CD8-positive, alpha-beta memory T cell (primary cell): ENCODE data around the gene ANKRD22. TPM values are rescaled to one million over a fixed set of nuclear protein-coding genes. Genes with fewer than 3 reads are reported as not detected.
A peak's percentile ranks its signal among the peaks of the same experiment; 100 is the strongest.

Experiments used
- CTCF ChIA-PET: fragments of 350-600 bp; sonication (Branson Sonifier 250); formaldehyde crosslinking; loops from one replicate; lab custom pipeline; 2021; ENCODE audit warnings: antibody characterized with exemption; lab: Charles Lee
- POLR2A ChIA-PET: fragments of 350-600 bp; sonication (Branson Sonifier 250); formaldehyde crosslinking; loops from one replicate; lab custom pipeline; 2021; ENCODE audit warnings: antibody characterized with exemption; lab: Charles Lee
- DNase-seq, 5 donors: peaks; one replicate each; pipeline versions ENCODE4 v3.0.0 to v3.0.0-alpha.2; 2020 to 2022; ENCODE audit warnings: mixed read lengths in 1 of 5
- H3K27ac ChIP-seq: one replicate; pipeline ENCODE4 v1.7.0; 2013; ENCODE audit warnings: low read depth, mild to moderate bottlenecking, low read length, moderate library complexity
- H3K27me3 ChIP-seq: 2 replicates; pipeline ENCODE4 v1.7.0; 2013; ENCODE audit warnings: low read length, mild to moderate bottlenecking; ENCODE audit not compliant: insufficient read depth, poor library complexity, severe bottlenecking
- H3K36me3 ChIP-seq: 2 replicates; pipeline ENCODE4 v1.7.0; 2013; ENCODE audit warnings: mild to moderate bottlenecking, low read length, moderate library complexity; ENCODE audit not compliant: insufficient read depth
- H3K4me1 ChIP-seq: 2 replicates; pipeline ENCODE4 v1.7.0; 2013; ENCODE audit warnings: mild to moderate bottlenecking, low read length, moderate library complexity; ENCODE audit not compliant: insufficient read depth
- H3K4me3 ChIP-seq: 2 replicates; pipeline ENCODE4 v1.7.0; 2013; ENCODE audit warnings: mild to moderate bottlenecking, low read length
- H3K9me3 ChIP-seq: 2 replicates; pipeline ENCODE4 v1.7.0; 2013; ENCODE audit warnings: mild to moderate bottlenecking, low read length
- H3K27ac Mint-ChIP-seq, 8 donors: one replicate each; pipeline ENCODE4 v1.8.0; 2020 to 2021; ENCODE audit warnings: mixed read lengths in 8 of 8, mild to moderate bottlenecking in 6 of 8, inconsistent platforms in 3 of 8, moderate library complexity in 3 of 8
- H3K27me3 Mint-ChIP-seq, 2 donors: one replicate each; pipeline ENCODE4 v1.8.0; 2020 to 2021; ENCODE audit warnings: mixed read lengths in 2 of 2, mild to moderate bottlenecking in 1 of 2, moderate library complexity in 1 of 2
- H3K36me3 Mint-ChIP-seq, 3 donors: one replicate each; pipeline ENCODE4 v1.8.0; 2020 to 2021; ENCODE audit warnings: mixed read lengths in 3 of 3, inconsistent platforms in 1 of 3, mild to moderate bottlenecking in 1 of 3
- H3K4me1 Mint-ChIP-seq, 3 donors: one replicate each; pipeline ENCODE4 v1.8.0; 2020 to 2021; ENCODE audit warnings: mixed read lengths in 3 of 3, inconsistent platforms in 1 of 3, mild to moderate bottlenecking in 1 of 3
- H3K4me3 Mint-ChIP-seq, 7 donors: one replicate each; pipeline ENCODE4 v1.8.0; 2020 to 2021; ENCODE audit warnings: mixed read lengths in 7 of 7, mild to moderate bottlenecking in 6 of 7, moderate library complexity in 4 of 7, inconsistent platforms in 2 of 7
- H3K9me3 Mint-ChIP-seq, 5 donors: one replicate each; pipeline ENCODE4 v1.8.0; 2020 to 2022; ENCODE audit warnings: mixed read lengths in 5 of 5, mild to moderate bottlenecking in 3 of 5, moderate library complexity in 2 of 5, inconsistent platforms in 1 of 5
- polyA plus RNA-seq: library from polyadenylated mRNA; unstranded; fragments of 300-500 nt; fragmentation: Illumina TruSeq; gene quantifications from one replicate; pipeline ENCODE4 v1.2.3, GENCODE V29; 2021
- total RNA-seq, 2 experiments: library from RNA; stranded (reverse); gene quantifications; one replicate each; pipeline ENCODE4 v1.2.3, GENCODE V29; 2021

Gene ANKRD22
- total and polyA plus RNA-seq, 3 experiments from 2014 or later, result 0.63 TPM; not detected in 2

DNA sequence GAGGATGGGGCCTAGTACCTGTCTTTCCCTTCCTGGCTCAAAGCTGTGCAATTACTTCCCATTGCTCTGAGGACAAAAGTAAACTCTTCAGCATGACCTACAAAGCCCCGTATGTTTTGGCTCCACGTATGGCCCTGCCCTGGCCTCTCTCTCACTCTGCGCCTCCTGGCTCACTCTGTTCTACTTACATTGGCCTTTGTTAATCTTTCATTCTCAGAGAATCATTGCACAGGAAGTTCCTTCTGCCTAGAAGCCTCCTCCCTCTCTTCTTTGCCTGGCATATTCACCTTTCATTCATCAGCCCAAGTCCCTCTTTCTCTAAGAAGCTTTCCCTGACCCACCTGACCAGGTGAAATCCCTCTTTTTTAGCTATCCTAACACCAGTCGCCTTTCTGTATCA is 25.3 kb downstream of the ANKRD22 start:
- no peak for DNase-seq
- no peaks in the 10 kb centered on the region for H3K9me3 Mint-ChIP-seq
- no peaks in the 10 kb centered on the region for H3K9me3 ChIP-seq
- H3K4me1 Mint-ChIP-seq, result peaks cover 59 to 91% (median 87%) of the 10 kb centered on the region in 3 donors
- H3K4me3 Mint-ChIP-seq, result peak overlapping the region; percentile 0 to 62 (median 51)
- CTCF ChIA-PET, result interaction anchor here (0.9 to 2.8 kb wide), 4 partner anchors 9 to 108 kb away, joined by 5 to 17 read pairs (median 8); no protein-coding TSS in a partner anchor
- no peaks in the 10 kb centered on the region for H3K36me3 ChIP-seq
- no peak overlapping the region for H3K27ac ChIP-seq
- no peaks in the 10 kb centered on the region for H3K27me3 Mint-ChIP-seq
- peaks cover 0 to 9% (median 0%) of the 10 kb centered on the region in 3 donors for H3K36me3 Mint-ChIP-seq
- peaks cover 51% of the 10 kb centered on the region for H3K4me1 ChIP-seq
- peak overlapping the region; percentile 14 for H3K4me3 ChIP-seq
- no peaks in the 10 kb centered on the region for H3K27me3 ChIP-seq
- POLR2A ChIA-PET, result interaction anchor here (3.5 kb wide), 1 partner anchor 54 kb away, joined by 13 read pairs; the partner anchor contains the start of gene STAMBPL1
- H3K27ac Mint-ChIP-seq, result peak overlapping the region; percentile 11 to 88 (median 78)

DNA sequence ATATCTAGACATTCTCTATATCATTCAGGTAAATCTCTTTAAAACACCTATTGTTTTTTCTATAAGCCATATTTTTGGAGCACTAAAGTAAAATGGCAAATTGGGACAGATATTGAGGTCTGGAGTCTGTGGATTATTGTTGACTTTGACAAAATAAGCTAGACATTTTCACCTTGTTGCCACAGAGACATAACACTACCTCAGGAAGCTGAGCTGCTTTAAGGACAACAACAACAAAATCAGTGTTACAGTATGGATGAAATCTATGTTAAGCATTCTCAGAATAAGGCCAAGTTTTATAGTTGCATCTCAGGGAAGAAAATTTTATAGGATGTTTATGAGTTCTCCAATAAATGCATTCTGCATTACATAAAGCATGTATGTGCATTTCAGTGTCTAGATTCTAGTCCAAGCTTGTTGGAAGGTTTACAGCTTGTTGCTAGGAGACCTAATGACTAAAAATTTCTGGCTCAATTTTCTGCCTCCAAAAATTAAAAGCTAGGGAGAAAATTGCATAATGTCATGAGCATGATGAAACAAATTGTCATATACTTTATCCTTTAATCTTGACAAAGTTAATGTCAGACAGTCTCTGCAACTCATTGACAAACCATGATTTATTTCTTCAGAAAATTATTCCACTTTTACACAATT is 30.8 kb downstream of the ANKRD22 start:
- Histone ChIP-seq H3K4me3 (no peak overlapping the region), H3K4me1 (peaks cover 33% of the 10 kb centered on the region), H3K27ac (no peak overlapping the region), H3K9me3 (no peaks in the 10 kb centered on the region), H3K36me3 (no peaks in the 10 kb centered on the region), H3K27me3 (no peaks in the 10 kb centered on the region)
- Mint-ChIP-seq H3K4me3 (no peak overlapping the region), H3K27ac (peak overlapping the region in 2 of 8 donors; percentile 6 to 36), H3K4me1 (peaks cover 36 to 72% (median 63%) of the 10 kb centered on the region in 3 donors), H3K27me3 (no peaks in the 10 kb centered on the region), H3K36me3 (peaks cover 0 to 9% (median 0%) of the 10 kb centered on the region in 3 donors), H3K9me3 (no peaks in the 10 kb centered on the region)
- ChIA-PET POLR2A (interaction anchor here (0.9 kb wide), 1 partner anchor 59 kb away, joined by 3 read pairs; the partner anchor contains the start of gene STAMBPL1), CTCF (interaction anchor here (1.4 to 5.0 kb wide), 4 partner anchors 11 to 209 kb away, joined by 4 to 42 read pairs (median 18); no protein-coding TSS in a partner anchor)
- DNase-seq, result no peak

DNA sequence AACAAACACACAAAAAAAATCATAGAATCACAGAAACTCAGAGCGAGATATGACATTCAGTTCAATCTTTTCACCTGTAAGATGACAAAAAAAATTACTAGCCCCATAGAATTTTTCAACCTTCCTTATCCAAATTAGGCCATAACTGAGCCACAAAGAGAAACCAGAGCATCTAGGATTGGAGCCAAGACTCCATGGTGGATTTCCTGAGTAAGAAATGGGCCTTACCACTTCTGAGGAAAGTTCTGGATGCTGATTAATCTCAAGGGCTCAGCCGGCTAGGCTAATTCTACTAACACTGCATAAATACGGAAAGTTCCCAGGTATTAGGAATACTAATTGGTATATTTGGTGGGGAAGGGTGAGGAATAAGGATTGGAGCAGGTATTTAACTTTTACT is 32.4 kb downstream of the ANKRD22 start:
- Histone ChIP-seq H3K36me3 (no peaks in the 10 kb centered on the region), H3K4me3 (no peak overlapping the region), H3K9me3 (no peaks in the 10 kb centered on the region), H3K27ac (no peak overlapping the region), H3K27me3 (no peaks in the 10 kb centered on the region), H3K4me1 (peaks cover 27% of the 10 kb centered on the region)
- peaks cover 0 to 9% (median 0%) of the 10 kb centered on the region in 3 donors for H3K36me3 Mint-ChIP-seq
- CTCF ChIA-PET, result interaction anchor here (1.2 to 1.9 kb wide), 3 partner anchors 9 to 16 kb away, joined by 4 to 10 read pairs (median 5); no protein-coding TSS in a partner anchor
- H3K9me3 Mint-ChIP-seq, result no peaks in the 10 kb centered on the region
- DNase-seq, result no peak
- no peak overlapping the region for H3K27ac Mint-ChIP-seq
- POLR2A ChIA-PET, result no interaction called here
- H3K4me1 Mint-ChIP-seq, result peaks cover 23 to 62% (median 54%) of the 10 kb centered on the region in 3 donors
- no peaks in the 10 kb centered on the region for H3K27me3 Mint-ChIP-seq
- H3K4me3 Mint-ChIP-seq, result no peak overlapping the region

DNA sequence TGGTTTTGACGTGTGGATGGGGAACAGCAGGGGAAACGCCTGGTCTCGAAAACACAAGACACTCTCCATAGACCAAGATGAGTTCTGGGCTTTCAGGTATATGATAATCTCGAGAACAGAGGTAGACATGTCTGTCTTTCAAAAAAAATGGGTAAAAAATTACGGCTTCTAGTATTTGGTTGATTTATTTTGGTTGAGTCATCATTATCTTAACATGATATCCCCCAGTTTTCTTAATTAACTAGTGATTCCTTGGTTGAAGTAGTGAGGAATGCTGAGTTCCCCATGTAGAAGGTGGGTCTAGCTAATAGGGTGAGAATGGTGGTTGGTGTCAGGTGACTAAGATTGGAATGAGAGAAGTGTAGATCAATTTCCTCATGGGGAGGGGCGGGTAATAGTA is 38.4 kb downstream of the ANKRD22 start:
- peaks cover 17% of the 10 kb centered on the region for H3K4me1 ChIP-seq
- no peaks in the 10 kb centered on the region for H3K9me3 ChIP-seq
- no peak overlapping the region for H3K27ac ChIP-seq
- ChIA-PET CTCF (interaction anchor here (1.2 to 2.1 kb wide), 2 partner anchors 11 to 14 kb away, joined by 3 to 5 read pairs; no protein-coding TSS in a partner anchor), POLR2A (no interaction called here)
- no peak overlapping the region for H3K4me3 ChIP-seq
- H3K27me3 ChIP-seq, result no peaks in the 10 kb centered on the region
- Mint-ChIP-seq H3K9me3 (no peaks in the 10 kb centered on the region), H3K27ac (peak overlapping the region in 2 of 8 donors; percentile 20 to 48), H3K27me3 (no peaks in the 10 kb centered on the region), H3K36me3 (no peaks in the 10 kb centered on the region), H3K4me3 (no peak overlapping the region), H3K4me1 (peaks cover 13 to 29% (median 29%) of the 10 kb centered on the region in 3 donors)
- no peaks in the 10 kb centered on the region for H3K36me3 ChIP-seq
- no peak for DNase-seq

DNA sequence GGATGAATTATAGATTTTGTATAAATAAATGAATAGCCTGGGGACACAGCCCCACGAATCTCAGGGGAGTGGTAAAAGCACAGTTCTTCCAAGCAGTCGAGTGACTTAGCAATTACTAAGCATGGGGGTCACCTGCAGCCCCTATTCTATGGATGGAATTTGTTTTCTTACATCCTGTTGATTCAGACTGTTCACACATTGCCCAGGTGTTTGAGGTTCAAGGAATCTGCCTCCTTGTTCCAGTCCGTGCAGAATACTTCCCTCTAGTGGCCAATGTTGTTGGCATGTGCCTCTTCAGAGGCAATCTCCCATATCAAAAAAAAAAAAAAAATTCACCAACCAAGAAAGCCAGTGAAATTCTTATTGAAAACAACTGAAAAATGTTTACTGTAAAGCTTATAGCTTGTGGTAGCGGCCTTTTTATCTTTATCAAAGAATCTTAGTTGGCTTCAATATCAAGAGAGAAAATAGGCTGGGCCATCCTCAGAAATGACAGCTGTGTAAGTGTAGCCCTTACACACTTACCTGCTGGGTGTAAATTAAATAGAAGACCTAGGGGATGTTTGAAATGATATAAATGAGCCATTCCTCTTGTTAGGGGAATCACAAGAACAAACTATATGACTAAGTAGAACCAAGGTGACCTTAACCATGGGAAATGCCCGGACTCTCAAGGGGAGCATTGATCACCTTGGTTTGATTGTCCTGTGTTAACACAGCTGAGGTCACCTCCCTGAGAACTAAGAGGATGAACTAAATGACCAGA is 41.3 kb downstream of the ANKRD22 start:
- CTCF ChIA-PET, result interaction anchor here (0.7 to 3.9 kb wide), 14 partner anchors 8 to 123 kb away, joined by 3 to 42 read pairs (median 4); no protein-coding TSS in a partner anchor

DNA sequence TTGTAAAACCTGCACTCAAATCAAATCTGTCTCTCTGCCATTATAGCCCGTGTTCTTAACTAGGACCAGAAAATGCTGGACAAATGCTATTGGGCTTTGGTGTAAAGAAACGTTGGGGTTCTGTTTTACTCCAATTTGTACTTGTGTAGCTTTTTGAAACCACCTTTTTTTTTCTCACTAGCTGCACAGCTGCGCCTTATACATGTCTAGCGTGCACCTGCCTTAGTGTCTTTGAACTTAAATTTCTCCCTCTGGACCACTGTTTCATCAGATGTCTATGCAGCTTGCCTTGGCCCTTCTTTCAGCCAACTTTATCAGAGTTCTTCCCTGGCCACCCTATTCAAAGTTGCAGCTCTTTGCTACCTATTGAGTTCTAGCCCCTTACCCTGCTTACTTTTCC is 42.0 kb downstream of the ANKRD22 start:
- Histone ChIP-seq H3K36me3 (no peaks in the 10 kb centered on the region), H3K4me3 (no peak overlapping the region), H3K27me3 (no peaks in the 10 kb centered on the region), H3K9me3 (no peaks in the 10 kb centered on the region), H3K27ac (no peak overlapping the region), H3K4me1 (peaks cover 10% of the 10 kb centered on the region)
- POLR2A ChIA-PET, result no interaction called here
- Mint-ChIP-seq H3K27ac (peak overlapping the region in 1 of 8 donors; percentile 58), H3K4me1 (peaks cover 10 to 14% (median 13%) of the 10 kb centered on the region in 3 donors), H3K36me3 (no peaks in the 10 kb centered on the region), H3K27me3 (no peaks in the 10 kb centered on the region), H3K4me3 (no peak overlapping the region), H3K9me3 (no peaks in the 10 kb centered on the region)
- DNase-seq, result no peak
- CTCF ChIA-PET, result interaction anchor here (1.2 to 3.9 kb wide), 6 partner anchors 9 to 123 kb away, joined by 4 to 42 read pairs (median 7); no protein-coding TSS in a partner anchor

More for the DNA sequence above, 41.3 kb downstream of the ANKRD22 start:
- Mint-ChIP-seq H3K9me3 (no peaks in the 10 kb centered on the region), H3K4me1 (peaks cover 10 to 18% (median 18%) of the 10 kb centered on the region in 3 donors), H3K4me3 (no peak overlapping the region), H3K27me3 (no peaks in the 10 kb centered on the region), H3K36me3 (no peaks in the 10 kb centered on the region), H3K27ac (peak overlapping the region in 2 of 8 donors; percentile 60 to 83)
- no peaks in the 10 kb centered on the region for H3K9me3 ChIP-seq
- no peak overlapping the region for H3K4me3 ChIP-seq
- H3K27ac ChIP-seq, result no peak overlapping the region
- H3K4me1 ChIP-seq, result peaks cover 17% of the 10 kb centered on the region
- no peaks in the 10 kb centered on the region for H3K27me3 ChIP-seq
- POLR2A ChIA-PET, result interaction anchor here (0.7 kb wide), 3 partner anchors 14 to 395 kb away, joined by 3 to 5 read pairs (median 4); no protein-coding TSS in a partner anchor
- DNase-seq, result peak in 4 of 5 donors; percentile 7 to 56 (median 28)
- no peaks in the 10 kb centered on the region for H3K36me3 ChIP-seq

DNA sequence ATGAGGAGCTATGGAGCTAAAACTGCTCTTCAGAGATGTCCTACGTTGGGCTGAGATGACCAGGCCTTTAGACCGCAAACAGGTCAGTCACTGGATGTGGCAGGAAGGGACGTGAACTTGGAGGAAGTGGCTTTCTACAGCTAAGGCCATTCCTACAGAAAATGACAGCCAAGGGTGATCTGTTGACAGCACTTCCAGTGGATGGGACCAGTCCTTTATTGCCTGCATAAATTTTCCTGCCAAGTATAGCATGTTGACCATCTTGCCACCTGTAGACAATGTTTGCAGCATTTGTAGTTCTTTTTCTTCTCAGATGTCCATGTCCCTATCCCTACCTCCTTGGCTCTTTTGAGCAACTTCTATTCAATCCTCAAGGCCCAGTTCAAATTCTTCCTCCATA is 45.7 kb downstream of the ANKRD22 start:
- no peak for DNase-seq
- no peaks in the 10 kb centered on the region for H3K9me3 Mint-ChIP-seq
- no peaks in the 10 kb centered on the region for H3K36me3 Mint-ChIP-seq
- Histone ChIP-seq H3K36me3 (no peaks in the 10 kb centered on the region), H3K4me1 (peaks cover 8% of the 10 kb centered on the region), H3K9me3 (no peaks in the 10 kb centered on the region), H3K27me3 (no peaks in the 10 kb centered on the region), H3K27ac (no peak overlapping the region), H3K4me3 (no peak overlapping the region)
- no peak overlapping the region for H3K4me3 Mint-ChIP-seq
- no peak overlapping the region for H3K27ac Mint-ChIP-seq
- no peaks in the 10 kb centered on the region for H3K27me3 Mint-ChIP-seq
- ChIA-PET POLR2A (no interaction called here), CTCF (no interaction called here)
- H3K4me1 Mint-ChIP-seq, result peaks cover 10 to 14% (median 13%) of the 10 kb centered on the region in 3 donors
